GM19023 (cell line): ENCODE measurements around the gene YKT6.
"Not testable (repeated sequence)": the region's sequence is repeated elsewhere in the genome, so short reads cannot be mapped to it uniquely, and the experiment has no call there.

Source experiments
- ATAC-seq: cut with Tn5 transposase; IDR thresholded peaks from one replicate; pipeline ENCODE4 v1.9.1; 2021; ENCODE audit warnings: mild to moderate bottlenecking, moderate library complexity; ENCODE audit not compliant: unreplicated experiment

YKT6 gene

DNA sequence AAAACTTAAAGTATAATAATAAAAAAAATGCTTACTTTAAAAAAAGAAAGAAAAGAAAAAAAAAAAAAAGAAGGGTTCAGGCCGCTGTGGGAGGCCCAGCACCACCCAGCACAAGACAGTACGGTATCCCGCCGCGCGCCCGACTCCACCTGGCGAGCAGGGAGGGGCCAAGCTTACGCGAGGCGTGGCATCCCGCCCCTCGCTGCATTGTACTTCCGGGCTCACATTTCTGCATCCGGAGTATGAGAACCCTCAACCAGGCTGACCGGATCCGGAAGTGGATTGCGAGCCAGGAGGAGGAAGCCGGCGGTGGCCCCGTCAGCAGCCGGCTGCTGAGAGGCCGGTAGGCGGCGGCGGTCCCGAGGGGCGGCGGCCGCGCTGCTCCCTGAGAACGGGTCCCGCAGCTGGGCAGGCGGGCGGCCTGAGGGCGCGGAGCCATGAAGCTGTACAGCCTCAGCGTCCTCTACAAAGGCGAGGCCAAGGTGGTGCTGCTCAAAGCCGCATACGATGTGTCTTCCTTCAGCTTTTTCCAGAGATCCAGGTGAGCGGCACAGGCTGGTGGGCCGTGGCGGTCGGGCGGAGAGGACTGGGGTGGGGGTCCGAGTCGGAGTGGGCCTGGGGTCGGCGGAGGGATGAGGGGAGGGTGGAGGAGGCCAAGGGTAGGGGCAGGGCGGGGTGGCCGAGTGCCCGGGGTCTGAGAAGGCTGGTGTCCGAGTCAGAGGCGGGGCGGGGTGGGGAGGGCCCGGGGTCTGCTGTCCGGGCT is at the start of gene YKT6:
TSS of gene YKT6 (plus strand) at position 280 of the 763 bp plus-strand sequence. CDS start at position 438, 158 bp downstream.
- ATAC-seq, result peak; percentile 99

DNA sequence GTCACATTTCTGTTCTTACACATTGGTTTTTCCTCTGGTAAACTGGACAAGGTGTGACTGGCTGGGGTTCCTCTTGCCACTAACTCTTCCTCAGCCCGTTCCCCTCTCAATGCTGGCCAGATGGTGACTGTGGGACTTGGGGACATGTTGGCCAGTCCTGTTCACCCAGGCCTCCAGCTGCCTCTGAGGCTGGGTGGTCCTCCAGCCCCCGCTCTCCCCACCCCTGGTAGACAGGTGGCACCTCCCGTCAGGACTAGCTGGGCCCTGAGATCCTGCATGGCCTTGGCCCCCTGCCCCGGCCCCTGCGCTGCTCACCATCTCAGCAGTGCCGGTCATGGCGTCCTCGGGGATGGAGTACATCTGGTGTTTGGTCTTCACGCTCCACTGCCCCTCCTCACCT is 48.8 kb upstream of the YKT6 start:
- no peak for ATAC-seq

DNA sequence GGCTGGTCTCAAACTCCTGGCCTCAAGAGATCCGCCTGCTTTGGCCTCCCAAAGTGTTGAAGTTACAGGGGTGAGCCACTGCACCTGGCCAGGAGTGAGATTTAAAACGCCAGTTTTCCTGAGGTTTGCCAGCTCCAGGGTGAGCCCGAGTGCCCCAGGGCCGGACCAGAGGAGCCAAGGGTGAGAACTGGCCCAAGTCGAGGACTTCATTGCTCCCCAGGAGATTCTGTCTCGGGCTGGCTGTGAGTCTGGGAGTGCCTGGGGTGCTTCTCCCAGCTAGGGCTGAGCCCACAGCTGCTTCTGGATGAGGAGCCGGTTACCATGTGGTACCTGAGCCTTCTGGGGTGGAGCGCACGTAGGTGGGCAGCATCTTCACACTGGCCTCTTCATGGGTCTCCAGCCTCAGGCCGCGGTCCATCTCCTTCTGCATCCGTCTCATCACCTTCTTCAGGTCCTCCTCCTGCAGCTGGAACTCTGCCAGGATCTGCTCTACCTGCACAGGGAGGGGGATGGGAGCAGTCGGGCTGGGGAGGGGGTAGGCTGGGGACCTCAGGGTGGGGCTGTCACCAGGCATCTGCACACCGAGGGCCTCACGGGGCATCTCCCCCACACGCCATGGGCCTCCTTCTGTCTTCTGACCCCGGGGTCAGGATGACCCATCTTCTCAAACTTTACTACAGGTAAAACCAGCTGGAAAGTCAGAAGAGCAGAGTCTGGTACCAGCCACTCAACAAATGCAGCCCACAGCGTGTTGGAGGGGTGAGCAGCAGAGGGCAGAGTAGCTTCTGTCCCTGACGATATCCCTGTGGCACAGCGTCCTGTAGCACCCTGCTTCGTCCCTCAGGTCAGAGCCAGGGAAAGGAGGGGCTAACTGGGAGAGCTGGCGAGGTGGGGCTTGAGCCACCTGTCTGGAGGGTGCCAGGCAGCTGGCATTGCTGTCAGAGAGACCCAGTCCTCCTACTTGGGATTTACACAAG is 47.5 kb upstream of the YKT6 start:
- ATAC-seq, result no peak

DNA sequence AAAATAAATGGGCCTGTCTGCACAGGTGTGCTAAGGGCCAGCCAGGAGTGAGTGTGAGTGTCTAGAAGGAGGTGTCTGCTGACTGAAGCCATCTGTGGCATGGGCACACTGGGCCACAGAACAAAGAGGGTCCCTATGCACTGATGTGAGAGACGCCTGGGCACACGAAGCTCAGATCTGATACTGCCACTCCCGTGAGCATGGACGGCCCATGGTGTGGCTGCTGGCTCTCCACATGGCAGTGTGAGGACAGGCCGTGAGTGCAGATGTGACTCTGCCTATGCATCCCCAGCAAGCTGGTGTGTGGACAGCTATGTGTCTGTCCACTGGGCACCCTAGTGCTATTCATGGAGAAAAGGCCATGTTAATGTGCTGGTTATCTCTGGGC is 46.8 kb upstream of the YKT6 start:
- no peak for ATAC-seq

DNA sequence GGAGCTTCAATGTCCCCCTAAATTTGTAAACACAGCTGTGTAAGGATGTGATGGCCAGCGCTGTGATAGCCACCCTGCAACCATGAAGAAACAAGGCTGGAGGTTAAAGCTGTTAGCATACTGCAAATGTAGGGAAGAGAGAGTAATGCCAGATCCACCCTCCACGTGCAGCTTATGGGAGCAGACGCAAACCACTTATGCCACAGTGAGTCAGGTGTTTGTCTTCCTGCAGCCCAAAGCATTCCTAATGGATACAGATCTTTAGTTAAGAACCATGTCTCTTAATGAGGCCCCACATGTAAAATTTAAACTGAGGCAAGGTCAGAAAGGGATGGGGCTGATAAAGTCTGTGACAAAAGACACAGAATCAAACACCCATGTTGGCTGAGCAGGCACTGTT is 46.1 kb upstream of the YKT6 start:
- no peak for ATAC-seq

DNA sequence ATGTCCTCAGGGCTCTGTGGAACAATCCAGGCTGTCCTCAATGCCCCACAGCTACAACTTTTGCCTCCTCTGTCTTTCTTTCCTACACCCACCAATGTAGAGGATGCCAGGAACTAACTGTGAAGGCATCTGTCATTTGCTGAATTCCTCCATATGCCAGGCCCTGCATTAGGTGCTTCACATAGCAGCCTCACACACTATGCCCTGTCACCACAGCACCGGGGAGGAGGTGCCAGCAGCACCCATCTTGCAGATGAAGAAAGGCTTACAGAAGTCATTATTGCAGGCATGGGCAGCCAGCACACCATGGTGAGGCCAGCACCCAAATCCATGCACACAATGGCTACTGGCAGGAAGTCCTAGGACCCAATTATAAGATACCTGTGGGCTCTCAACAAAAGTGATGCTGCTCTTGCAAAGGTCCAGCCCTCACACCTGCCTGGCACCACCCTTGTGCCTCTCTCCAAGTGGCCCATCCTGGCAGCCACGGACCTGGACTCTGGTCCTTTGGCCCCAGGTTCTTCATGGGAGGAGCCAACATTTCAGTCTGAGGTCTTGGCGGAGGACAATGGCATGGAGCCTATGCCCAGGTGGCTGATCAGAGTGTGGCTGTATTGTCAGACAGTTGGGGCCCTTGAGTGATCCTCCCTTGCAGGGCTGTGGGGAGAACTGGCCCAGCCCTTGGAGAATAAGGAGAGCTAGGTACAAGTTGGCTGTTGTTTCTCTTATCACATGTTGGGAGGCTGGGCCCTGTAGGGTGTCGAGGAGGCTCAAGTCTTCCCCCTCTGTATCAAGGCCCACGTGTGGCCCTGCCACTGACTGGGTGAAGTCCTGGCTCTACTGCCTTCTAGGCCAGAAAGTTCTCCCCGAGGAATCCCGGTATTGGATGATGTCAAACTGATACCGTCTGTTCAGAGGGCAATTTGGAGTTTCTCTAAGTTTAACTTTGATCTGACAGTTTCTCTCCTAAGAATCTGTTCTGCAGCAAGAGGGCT is 45.3 kb upstream of the YKT6 start:
- no peak for ATAC-seq

DNA sequence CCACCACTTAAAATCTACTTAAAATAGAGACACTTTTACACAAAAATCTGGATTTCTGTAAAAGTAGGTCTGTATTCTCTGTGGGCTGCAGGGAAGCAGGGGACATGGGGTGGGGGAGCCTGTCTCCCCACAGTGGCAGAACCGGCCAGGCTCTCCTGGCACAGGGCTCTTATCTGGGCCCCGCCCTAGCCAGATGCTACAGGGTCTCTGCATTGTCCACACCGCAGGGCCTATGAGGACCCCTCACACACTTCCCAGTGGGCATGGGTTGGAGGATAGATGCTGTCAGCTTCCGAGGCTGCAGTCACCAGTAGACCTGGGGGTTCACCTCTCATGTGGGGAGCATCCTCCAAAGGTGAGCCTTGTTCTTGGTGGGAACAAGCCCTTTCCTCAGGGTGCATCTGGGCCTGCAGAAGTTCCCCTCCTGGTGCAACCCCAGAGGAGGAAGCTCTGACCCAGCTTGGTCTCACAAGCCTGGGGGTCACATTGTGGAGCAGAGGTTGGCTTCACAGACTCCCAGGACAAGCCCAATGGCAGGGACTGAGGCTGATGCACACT is 44.2 kb upstream of the YKT6 start:
- ATAC-seq, result no peak

DNA sequence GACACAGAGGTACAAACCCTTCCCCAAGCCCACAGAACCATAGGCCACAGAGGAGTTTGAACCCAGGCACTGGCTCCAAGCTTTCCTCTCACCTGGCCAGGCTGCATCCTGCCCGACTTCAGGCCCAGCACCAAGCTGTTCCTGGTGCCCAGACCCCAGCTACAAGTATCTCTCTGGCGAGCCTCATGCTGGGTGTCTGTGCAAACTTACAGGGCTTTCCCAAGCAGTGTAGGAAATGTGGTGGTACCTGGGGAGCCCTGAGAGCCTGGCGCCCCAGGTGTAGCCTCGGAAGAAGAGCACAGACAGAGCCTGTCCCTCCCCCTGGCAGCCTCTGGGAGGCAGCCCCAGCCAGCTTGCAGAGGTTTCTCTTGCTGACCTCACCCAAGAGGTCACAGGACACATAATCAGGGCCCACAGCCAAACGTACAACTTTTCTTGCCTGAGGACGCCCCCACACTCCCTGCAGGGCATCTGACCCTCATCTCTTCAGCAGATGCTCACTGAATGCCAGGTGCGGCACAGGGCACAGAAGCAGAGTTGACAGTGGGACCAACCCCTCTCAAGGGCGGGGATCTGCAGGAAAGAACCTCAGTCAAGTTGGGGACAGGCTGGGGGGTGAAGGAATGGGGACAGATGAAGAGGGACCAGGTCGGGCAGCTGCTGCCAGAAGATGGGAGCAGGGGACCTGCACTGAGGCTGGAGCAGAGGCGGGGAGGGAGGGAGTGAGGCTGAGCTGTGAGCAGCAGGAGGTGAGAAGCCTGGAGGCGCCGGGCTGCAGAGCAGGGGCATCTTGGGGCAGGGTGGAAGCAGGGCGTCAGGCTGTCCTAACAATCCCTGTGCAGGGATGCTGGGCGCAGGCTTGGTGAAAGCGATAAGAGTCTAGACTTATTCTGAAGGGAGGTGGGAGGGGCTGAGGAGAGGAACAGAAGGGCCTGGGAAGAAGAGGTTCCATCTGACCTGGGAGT is 43.4 kb upstream of the YKT6 start:
- no peak for ATAC-seq

DNA sequence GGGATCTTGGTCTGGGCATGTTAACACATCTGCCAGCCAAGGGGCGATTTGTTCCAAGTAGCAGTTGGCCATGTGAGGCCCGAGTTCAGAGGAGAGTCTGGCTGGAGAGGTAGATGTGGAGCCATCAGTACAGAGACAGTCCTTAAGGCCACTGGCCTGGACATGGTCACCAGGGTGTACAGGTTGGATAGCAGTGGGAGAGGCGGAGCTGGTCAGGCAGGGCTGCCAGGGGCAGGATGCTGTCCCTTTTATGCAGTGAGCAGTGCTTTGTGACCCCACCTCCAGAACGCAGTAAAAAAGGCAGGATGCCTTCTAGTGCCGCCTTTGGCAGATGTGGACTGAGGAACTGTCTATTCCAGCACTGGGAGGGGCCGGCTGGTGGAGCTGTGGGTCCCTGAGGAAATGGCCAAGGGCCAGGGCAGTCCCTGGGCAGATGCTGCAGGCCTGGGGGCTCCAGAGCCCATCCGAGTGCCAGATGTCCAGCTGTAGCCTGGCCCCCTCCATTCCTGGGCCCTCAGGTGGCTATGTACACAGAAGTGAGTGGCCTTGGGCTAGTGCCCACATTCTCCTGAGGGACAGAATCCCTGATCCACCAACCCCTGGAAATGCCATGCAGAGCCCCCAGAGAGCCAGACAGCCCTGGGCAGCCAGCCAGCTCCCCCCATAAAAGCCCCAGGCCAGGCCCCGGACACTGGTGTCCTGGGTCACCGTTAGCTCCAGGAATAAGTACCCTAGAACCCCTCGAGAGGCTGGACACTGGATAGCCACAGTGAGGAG is 42.5 kb upstream of the YKT6 start:
- ATAC-seq, result no peak

DNA sequence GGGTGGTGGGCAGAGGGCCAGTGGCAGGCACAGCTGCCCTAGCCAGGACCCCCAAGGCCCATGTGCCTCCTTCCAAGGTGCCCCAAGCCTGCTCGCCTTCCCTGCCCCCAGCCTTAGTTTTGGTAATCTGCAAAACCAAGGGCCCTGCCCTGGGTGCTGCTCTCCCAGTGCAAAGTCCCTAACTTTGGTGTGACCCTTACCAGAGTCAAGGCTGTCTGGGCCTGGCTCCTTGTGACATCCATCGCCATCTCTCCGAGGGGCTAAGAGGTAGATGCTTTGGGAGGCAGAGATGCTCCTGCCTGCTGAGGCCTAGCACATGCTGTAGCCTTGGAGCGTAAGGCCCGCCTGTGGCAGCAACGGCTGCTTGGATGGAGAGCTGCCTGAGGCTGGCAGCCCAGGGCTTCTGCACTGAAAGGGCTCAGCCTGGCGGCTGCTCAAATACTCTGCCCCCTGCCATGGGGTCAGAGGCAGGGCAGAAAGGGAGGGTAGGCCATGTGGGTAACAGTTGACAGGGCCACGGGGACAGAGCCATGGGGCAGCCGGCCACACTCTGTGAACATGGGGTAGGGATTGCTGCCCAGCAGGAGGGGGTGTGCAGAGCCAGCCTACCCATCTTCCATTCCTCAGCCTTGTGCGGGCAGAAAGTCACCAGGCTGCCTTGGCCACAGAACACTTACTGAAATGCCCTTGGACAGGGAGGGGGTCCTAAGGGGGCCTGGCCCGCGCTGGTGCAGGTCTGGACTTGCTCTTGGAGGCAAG is 41.7 kb upstream of the YKT6 start:
- ATAC-seq, result no peak

DNA sequence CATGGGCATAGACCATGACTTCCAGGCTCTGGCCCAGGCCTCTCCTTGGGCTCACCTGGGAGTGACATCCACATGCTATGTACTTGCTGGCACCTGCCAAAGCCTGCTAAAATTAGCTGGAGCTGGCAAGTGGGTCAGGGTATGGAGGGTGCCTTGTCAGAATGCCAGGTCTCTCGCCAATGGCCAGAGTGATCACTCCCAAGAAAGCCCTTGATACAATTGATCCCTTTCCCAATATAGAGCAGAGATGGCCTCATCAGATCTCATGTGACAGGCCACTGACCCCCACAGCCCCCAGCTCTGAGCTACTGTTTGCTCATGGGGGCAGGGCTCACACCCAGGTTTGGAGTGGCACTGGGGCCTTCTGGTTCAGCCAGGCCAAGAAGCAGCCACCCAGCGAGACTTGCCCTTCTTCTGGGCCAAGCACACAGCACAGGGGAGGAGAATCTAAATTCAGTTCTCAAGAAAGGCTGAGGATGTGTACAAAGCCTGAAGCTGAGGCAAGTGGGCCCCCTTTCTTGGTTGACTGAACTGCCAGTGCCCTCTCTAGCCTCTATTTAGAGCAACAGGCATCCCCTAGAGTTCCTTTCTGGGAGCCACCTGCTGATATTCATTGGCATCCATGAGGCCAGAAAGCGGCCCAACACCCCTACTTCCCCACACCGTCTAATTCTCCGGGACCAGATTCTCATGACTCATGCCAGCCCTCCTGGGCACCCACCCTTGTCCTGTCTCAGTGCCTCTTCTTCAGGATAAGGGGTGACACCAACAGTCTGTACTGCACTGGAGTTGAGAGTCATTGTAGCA is 40.8 kb upstream of the YKT6 start:
- no peak for ATAC-seq

DNA sequence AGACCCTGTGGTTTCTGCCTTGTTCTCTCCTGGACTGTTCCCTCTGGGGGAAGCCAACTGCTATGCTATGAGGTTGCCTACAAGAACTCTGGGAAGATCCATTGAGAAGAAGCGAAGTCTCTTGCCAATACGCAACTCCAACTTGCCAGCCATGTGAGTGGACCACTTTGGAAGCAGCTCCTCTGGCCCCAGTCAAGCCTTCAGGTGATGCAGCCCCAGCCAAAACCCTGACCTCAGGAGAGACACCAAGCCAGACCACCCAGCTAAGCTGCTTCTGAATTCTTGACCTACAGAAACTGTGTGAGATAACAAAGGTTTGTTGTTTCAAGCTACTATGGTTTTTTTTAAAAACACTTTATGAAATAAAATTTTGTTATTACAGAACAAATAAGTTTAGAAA is 39.4 kb upstream of the YKT6 start:
- no peak for ATAC-seq

DNA sequence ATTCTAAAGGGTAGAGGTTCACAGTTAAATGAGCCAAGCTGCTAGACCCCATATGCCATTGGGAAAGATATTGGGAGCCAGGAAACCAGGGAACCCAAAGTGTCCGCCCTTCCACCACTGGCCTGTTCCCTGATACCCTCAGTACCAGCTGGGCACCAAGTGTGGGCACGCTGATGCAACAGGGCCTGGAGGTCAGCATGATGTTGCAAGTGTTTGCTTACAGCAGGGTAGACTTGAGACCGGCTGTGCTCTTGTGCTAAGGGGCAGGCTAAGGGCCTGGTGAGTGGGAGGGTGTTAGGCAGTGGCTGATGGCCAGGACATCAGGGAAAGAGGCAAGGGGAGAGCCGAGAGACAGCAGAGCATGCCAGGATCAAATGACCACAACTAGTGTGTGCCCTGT is 38.6 kb upstream of the YKT6 start:
- ATAC-seq, result no peak

DNA sequence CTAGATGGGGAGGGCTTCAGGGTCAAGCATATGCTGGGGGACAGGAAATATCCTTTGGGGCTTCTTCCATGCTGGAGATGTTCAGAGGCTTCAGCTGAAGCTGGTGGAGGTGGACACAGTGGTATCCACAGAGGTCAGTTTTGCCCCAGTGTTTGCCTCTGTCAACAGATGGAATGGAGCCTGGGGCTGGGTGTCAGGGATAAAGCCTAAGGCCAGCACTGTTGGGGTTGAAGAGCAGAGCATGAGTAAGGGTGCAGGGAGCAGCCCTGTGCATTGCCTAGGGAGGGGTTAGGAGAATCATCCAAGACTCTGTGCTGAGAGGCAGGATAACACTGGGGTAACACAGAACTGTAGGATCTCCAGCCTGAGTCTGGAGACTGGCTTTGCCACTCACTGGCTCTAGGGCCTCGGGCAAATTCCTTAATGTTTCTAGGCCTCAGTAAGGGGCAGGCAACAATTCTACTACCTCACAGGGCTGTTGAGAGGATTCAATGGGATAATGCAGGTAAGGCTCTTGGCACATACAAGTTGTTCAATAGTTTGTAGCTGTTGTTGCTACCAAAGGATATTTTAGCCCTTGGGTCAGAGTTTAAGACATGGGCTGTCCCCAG is 37.9 kb upstream of the YKT6 start:
- no peak for ATAC-seq

DNA sequence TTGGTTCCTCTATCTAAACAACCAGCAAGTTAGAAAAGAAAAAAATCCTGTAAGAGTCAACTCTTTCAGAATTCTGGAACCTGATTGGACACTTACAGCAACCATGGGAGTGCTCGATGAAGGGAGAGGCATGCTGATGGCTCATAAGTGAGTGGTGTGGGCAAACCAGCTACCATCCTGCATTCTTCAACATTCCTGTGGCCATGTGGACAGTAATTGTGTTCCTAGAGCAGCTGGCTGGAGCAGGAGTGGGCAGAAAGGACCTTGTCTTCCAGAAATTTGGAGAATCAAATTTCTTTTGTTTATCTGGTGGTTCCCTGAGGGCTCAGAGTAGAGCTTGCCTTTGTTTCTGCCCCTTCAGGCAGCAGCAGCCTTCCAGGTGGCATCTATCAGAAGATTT is 37.2 kb upstream of the YKT6 start:
- ATAC-seq, result no peak

DNA sequence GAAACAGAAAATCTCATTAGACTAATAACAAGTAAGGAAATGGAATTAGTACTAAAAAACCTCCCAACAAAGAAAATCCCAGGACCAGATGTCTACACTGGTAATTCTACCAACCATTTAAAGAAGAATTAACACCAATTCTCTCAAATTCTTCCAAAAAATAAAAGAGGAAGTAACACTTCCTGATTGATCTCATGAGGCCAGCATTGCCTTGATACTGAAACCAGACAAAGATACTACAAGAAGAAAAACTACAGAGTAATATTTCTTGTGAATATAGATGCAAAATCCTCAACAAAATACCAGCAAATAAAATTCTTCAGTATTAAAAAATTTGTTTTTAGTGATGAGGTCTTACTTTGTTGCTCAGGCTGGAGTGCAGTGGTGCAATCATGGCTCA is 32.9 kb upstream of the YKT6 start:
- no peak for ATAC-seq

DNA sequence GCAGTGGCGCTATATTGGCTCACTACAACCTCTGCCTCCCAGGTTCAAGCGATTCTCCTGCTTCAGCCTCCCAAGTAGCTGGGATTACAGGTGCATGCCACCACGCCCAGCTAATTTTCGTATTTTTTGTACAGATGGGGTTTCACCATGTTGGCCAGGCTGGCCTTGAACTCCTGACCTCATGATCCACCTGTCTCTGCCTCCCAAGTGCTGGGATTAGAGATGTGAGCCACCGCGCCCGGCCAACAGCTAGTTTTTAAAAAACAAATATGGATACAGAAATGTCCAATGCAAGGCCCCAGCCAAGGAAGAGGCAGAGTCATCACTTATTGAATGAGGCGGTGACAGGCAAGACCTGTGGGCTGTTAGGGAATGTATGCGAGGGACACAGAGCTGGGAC is 28.9 kb upstream of the YKT6 start:
- ATAC-seq, result not testable (repeated sequence)
